GM12892 (cell line): ENCODE results near the gene FBXO10.

Experiments used
- DNase-seq: peaks from one replicate; pipeline ENCODE4 v3.0.0; 2011; ENCODE audit not compliant: insufficient read length
- FAIRE-seq: peaks from 2 replicates; lab custom pipeline; 2011; peaks lifted over from hg19 to GRCh38; lab: Jason Lieb, UNC
- POLR2A ChIP-seq: IDR thresholded peaks from 2 replicates; pipeline ENCODE4 v1.6.1; 2011; ENCODE audit warnings: low read depth, low read length, control low read depth
- POLR2AphosphoS5 ChIP-seq: IDR thresholded peaks from 2 replicates; pipeline ENCODE4 v1.6.1; 2011; ENCODE audit warnings: low read depth, low read length, control low read depth
- TAF1 ChIP-seq: IDR thresholded peaks from 2 replicates; pipeline ENCODE4 v1.6.1; 2011; ENCODE audit warnings: low read depth, mild to moderate bottlenecking, control low read depth, low read length, borderline replicate concordance

The FBXO10 gene

DNA sequence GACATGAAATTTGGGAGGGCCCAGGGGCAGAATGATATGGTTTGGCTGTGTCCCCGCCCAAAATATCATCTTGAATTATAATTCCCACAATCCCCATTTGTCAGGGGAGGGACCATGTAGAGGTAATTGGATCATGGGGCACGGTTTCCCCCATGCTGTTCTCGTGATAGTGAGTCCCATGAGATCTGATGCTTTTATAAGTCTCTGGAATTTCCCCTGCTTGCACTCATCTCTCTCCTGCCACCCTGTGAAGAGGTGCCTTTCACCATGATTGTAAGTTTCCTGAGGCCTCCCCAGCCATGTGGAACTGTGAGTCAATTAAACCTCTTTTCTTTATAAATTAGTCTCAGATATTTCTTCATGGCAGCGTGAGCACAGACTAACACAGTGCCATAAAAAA lies 11.3 kb downstream of the FBXO10 start:
- FAIRE-seq (peak; percentile 36), DNase-seq (no peak)
- TF ChIP-seq POLR2AphosphoS5, result no peak
- no peak for TF ChIP-seq TAF1
- TF ChIP-seq POLR2A, result no peak

DNA sequence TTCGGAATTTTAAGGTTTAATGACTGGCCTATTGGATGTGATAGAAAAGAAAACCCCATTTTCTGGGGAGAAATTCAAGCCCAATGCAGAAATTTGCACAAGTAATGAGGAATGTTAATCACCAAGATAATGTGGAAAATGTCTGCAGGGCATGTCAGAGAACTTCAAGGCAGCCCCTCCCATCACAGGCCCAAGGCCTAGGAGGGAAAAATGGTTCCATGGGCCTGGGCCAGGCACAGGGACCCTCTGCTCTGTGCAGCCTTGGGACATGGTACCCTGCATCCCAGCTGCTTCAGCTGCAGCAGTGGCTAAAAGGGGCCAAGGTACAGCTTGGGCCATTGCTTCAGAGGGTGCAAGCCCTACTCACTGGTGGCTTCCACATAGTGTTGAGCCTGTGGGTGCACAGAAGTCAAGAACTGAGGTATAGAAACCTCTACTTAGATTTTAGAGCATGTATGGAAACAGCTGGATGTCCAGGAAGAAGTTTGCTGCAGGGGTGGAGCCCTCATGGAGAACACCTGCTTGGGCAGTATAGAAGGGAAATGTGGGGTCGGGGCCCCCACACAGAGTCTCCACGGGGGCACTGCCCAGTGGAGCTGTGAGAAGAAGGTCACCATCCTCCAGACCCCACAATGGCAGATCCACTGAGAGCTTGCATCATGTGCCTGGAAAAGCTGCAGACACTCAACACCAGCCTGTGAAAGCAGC lies 12.2 kb downstream of the FBXO10 start:
- FAIRE-seq, result no peak
- no peak for DNase-seq
- TF ChIP-seq POLR2A, result no peak
- no peak for TF ChIP-seq TAF1
- TF ChIP-seq POLR2AphosphoS5, result no peak

DNA sequence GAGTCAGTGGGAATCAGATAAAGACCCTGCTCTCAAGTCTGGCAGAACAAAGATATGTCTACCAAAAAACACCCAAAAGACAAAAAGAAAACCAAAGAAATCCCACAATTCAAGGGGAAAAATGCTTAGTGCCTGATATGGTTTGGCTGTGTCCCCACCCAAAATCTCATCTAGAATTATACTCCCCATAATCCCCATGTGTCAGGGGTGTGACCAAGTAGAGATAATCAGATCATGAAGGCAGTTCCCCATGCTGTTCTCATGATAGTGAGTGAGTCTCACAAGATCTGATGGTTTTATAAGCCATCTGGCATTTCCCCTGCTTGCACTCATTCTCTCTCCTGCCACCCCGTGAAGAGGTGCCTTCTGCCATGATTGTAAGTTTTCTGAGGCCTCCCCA lies 13.4 kb downstream of the FBXO10 start:
- no peak for FAIRE-seq
- TF ChIP-seq TAF1, result no peak
- no peak for TF ChIP-seq POLR2A
- no peak for TF ChIP-seq POLR2AphosphoS5
- DNase-seq, result no peak

DNA sequence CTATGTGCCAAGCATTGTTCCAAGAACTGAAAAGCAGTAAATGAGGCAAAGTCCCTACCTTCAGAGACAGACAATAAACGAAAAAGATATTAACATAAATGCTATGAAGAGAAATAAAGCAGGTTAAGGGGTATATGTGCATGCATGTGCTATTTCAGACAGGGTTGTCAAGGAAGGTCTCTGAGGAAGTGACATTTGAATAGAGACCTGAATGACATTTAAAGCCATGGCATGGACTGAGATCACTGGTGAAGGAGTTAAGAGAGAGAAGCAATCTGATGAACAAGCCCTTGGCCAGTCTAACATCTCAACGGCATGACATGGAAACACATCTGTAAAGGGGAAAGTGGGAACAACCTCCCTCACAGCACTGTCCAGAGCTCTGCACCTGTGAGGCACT lies 14.5 kb downstream of the FBXO10 start:
- DNase-seq (no peak), FAIRE-seq (peak; percentile 78)
- TF ChIP-seq POLR2A, result no peak
- no peak for TF ChIP-seq POLR2AphosphoS5
- no peak for TF ChIP-seq TAF1

DNA sequence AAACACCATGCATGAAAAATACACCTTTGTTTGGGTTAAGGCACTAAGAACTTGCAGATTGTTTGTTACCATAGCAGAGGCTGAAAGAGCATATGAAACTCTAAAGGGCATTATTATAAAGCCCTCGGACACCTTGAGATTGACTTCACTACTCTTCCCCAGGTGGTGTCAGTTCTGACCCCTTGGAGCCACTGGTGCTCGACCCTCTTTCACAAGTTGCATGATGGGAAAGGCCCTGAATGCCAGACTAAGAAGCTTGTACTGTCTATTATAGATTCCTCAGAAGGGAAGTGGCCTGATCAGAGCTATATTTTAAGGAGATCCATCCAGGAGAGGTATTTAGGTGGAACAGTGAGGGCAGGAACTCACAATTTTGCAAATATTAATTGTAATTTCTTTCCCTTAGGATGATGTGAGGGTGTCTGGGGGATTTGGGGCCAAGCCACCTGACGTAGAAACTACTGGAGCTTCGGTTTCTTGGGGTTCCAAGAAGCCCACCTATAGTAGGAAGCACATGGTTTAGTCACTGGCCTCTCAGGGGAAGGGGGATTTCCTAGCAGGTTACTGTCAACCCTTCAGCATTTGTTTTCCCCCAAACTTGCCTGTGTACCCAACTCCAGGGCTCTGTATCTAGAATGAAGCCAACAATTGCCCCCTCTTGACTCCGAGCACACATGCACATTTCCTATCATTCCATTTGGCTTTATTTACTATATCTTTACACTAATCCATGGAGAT lies 16.2 kb downstream of the FBXO10 start:
- DNase-seq (no peak), FAIRE-seq (no peak)
- TF ChIP-seq POLR2AphosphoS5, result no peak
- TF ChIP-seq TAF1, result no peak
- no peak for TF ChIP-seq POLR2A

DNA sequence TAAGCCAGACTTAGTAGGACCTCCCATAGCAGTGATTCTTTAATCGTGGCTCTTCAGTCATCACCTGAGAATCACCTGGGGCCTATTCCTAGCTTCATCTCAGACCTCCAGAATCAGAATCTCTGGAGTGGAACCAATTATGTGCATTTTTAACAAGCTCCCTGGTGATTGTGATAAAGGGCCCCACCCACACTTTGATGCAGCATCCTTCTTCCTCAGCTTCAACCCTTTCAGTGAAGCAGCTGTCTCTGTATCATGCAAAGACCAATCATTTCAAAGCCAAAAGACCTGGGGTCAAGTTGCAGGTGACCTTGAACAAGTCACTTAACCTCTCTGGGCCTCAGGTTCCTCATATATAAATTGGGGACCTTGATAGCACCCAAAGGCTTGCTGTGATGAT lies 17.1 kb downstream of the FBXO10 start:
- DNase-seq (no peak), FAIRE-seq (no peak)
- TF ChIP-seq TAF1 (no peak), POLR2A (no peak), POLR2AphosphoS5 (no peak)

DNA sequence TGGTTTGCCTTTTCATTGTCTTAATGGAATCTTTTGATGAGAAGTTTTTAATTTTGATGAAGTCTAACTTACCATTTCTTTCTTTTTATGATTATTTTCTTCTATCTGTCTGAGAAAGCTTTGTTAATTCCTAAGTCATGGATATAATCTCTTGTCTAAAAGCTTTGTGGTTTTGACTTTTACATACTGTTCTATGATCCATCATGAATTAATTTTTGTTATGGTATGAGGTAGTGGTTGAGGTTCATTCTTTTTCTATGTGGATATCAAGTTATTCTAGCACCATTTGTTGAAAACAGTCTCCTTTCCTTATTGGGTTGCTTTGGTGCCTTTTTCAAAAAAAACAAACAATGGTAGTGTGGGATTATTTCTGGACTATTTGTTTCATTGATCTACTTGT lies 20.4 kb downstream of the FBXO10 start:
- TF ChIP-seq POLR2AphosphoS5 (no peak), TAF1 (no peak), POLR2A (no peak)
- no peak for FAIRE-seq
- no peak for DNase-seq

DNA sequence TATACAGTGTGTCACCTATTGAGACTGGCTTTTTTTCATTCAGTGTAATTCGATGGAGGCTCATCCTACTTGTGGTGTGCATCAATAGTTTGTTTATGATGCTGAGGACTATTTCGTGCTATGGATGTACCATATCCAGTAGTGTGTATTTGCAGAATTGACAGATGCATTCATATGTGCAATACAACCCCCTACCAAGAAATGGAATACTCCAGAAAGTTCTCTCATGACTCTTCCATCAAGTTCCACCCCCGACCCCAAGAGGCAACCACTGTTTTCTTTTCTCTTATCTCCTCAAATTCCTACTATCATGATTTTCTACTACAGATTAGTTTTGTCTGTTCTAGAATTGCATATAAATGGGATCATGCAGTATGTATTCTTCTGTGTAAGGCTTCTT lies 21.9 kb downstream of the FBXO10 start:
- TF ChIP-seq POLR2A (no peak), POLR2AphosphoS5 (no peak), TAF1 (no peak)
- FAIRE-seq (no peak), DNase-seq (no peak)

DNA sequence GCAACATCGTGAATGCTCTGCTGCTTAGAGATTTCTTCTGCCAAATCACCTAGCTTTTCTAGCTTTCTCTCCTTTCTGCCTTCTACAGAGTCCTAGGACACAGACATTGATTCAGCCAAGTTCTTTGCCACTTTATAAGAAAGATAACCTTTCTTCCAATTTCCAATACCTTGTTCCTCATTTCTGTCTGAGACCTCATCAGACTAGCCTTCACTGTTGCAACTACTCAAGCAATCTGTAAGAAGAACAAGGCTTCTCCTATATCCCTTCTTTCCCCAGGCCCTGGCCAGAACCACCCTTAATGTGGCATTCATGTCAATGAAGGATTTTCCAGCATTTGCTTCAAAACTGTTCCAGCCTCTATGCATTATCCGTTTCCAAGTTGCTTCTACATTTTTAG lies 24.3 kb downstream of the FBXO10 start:
- FAIRE-seq (no peak), DNase-seq (no peak)
- TF ChIP-seq POLR2AphosphoS5, result no peak
- TF ChIP-seq POLR2A, result no peak
- no peak for TF ChIP-seq TAF1

DNA sequence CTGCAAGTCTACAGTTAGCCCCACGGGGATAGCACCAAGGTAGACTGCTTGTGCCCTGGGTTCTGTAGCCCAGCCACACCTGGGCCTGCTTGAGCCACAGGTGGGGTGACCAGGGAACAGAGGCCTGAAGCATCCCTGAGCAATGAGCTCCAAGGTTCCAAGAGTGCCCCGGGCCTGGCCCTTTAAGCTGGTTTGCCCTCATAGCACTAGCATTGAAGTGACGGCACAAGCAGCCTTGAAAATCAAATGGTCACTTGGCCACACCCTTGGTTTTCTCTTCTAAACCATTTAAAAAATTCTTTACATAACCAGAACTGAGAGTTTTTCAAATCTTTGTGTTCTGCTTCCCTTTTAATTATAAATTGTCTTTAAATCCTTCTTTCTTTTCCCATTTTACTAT lies 24.7 kb downstream of the FBXO10 start:
- DNase-seq, result no peak
- TF ChIP-seq POLR2AphosphoS5 (no peak), TAF1 (no peak), POLR2A (no peak)
- no peak for FAIRE-seq

DNA sequence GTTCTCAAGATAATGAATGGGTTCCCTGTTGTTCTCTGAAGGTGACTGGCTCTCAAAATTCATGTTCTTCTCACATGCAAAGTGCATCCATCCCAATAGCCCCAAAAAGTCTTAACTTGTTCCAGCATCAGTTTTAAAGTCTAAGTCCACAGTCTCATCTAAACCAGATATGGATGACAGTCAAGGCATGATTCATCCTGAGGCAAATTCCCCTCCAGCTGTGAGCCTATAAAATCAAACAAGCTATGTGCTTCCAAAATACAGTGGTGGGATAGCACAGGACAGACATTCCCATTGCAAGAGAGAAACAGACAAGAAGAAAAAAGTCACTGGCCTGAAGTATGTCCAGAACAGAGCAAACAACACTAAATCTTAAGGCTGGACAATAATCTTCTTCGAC lies 25.4 kb downstream of the FBXO10 start:
- FAIRE-seq (no peak), DNase-seq (no peak)
- TF ChIP-seq POLR2AphosphoS5 (no peak), TAF1 (no peak), POLR2A (no peak)

DNA sequence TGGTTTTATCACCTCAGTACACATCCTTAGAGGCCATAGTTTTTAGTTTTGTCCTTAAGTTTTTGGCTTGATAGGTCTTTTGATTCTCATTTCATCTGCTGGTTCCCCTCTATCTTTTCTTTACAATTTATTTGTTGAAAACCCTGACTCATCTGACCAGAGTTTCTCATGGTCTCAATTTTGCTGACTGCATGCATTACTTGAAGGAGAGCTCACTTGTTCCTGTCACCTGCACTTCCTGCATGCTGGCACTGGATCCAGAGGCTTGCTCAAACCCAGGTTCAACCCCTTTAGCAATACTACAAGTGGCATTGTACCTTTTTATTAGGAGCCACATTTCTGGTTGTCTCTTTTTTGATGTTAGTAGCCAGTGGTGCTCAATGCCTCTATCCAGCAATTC lies 26.7 kb downstream of the FBXO10 start:
- TF ChIP-seq POLR2AphosphoS5 (no peak), POLR2A (no peak), TAF1 (no peak)
- no peak for FAIRE-seq
- no peak for DNase-seq
